Prostate gland (tissue), 2 donors: ENCODE measurements around the gene CHCT1. TPM values are rescaled to one million over a fixed set of nuclear protein-coding genes. Genes with fewer than 3 reads are reported as not detected.

ENCODE experiments used
- DNase-seq: peaks from one replicate; pipeline ENCODE4 v3.0.0-alpha.2; 2019; ENCODE audit warnings: low spot score
- H3K27ac ChIP-seq, 2 donors: fragments of 200-600 bp; sonication (generic); 2 replicates each; pipeline ENCODE4 v1.5.1; 2017 to 2019
- H3K27me3 ChIP-seq: fragments of 200-600 bp; sonication (generic); replicated peaks from 2 replicates; pipeline ENCODE4 v1.5.1; 2019; ENCODE audit not compliant: insufficient read depth
- H3K36me3 ChIP-seq, 2 donors: fragments of 200-600 bp; sonication (generic); 1 replicate in 1 of 2; 2 replicates in 1 of 2; pipeline versions ENCODE4 v1.5.1 to v1.8.1; 2017 to 2019
- H3K4me1 ChIP-seq: fragments of 200-600 bp; sonication (generic); replicated peaks from 2 replicates; pipeline ENCODE4 v1.5.1; 2019
- H3K4me3 ChIP-seq, 2 donors: fragments of 200-600 bp; sonication (generic); 2 replicates each; pipeline ENCODE4 v1.5.1; 2017 to 2019
- H3K9me3 ChIP-seq: fragments of 200-600 bp; sonication (generic); 2 replicates; pipeline ENCODE4 v1.5.1; 2017
- CTCF ChIP-seq, 4 experiments: fragments of 200-600 bp in 2 of 4; fragments of 450-650 bp in 2 of 4; sonication (generic) in 2 of 4; IDR thresholded peaks; 1 replicate in 3 of 4; 2 replicates in 1 of 4; pipeline ENCODE4 v1.5.1; 2016 to 2019; ENCODE audit warnings: antibody characterized with exemption in 4 of 4, mild to moderate bottlenecking in 2 of 4, moderate library complexity in 2 of 4
- POLR2A ChIP-seq: fragments of 450-650 bp; IDR thresholded peaks from one replicate; pipeline ENCODE4 v1.6.1; 2016; ENCODE audit warnings: antibody characterized with exemption, mild to moderate bottlenecking
- POLR2AphosphoS5 ChIP-seq: sonication (generic); formaldehyde crosslinking; IDR thresholded peaks from one replicate; pipeline ENCODE4 v1.6.1; 2017; ENCODE audit warnings: antibody characterized with exemption
- WGBS: methylation state at CpG from one replicate; pipeline ENCODE4 v1.1.5; 2018; 5-methylcytosine and 5-hydroxymethylcytosine counted together
- intact Hi-C: fragments of 100-400 bp; cut with DNase I; formaldehyde crosslinking; loops from one replicate; pipeline ENCODE4 v1.14.2; 2022
- total RNA-seq, 2 donors: library from RNA; depleted of rRNA; stranded (reverse); fragments of >200 nt; gene quantifications; one replicate each; pipeline ENCODE4 v1.1.0, GENCODE V29; 2016

CHCT1 gene
- total RNA-seq, 2 donors from 2014 or later = 5.9 TPM; not detected in 1

GRCh38 chr17:60391471-60392041 lies 30.7 kb upstream of the CHCT1 start:
- TF ChIP-seq POLR2A (no peak), CTCF (IDR thresholded peaks at IDR 0.05) (no peak), POLR2AphosphoS5 (no peak)
- no peak for DNase-seq
- H3K9me3 ChIP-seq = no peaks in the 10 kb centered on the region
- no peaks in the 10 kb centered on the region for H3K27me3 ChIP-seq
- H3K27ac ChIP-seq = peak overlapping the region; percentile 95 to 96
- intact Hi-C loops = no loop called here
- H3K36me3 ChIP-seq = no peaks in the 10 kb centered on the region
- peaks cover 5% of the 10 kb centered on the region for H3K4me1 ChIP-seq
- under 1% methylated on average over 30 of the region's 36 CpGs for WGBS
- peak overlapping the region; percentile 81 to 90 for H3K4me3 ChIP-seq

DNA sequence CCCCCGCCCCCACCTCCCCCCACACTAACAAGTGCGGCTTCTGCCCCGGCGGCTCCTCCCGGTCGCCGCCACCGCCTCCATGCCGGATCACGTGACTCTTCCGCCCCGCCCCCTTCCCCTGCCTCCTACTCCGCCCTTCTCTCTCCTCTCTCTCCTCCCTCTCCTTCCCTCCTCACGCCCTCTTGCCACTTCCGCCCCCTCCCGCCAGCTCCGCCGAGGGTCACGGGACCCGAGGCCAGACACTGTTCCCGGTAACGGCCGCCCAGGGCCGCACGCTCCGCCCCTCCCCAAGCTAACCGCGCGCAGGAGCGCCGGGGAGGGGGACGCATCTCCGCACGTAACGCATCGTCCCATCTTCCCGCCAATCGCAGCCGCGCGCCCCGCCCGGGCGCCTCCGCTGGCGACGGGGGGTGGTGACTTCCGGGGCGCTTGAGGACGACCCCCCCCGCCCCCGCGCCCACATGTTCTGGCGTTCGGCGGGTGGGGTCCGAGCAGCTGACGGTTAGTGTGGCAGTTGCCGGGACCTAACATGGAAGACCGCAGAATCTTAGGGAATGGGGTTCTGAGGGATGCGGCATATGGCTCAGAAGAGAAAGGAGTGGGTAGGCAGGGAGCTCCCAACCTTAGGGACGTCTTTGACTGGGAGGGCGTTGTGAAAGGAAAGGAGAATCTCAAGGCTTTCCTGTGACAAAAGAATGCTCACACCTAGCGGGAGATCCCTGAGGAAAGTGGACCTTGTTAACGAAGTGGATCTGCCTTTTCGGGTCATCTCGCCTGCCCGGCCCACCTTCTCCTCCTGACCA lies 30.0 kb upstream of the CHCT1 start, which contains the start of gene USP32:
USP32 (minus strand) TSS at position 92 of the 803 bp plus-strand sequence. CDS start 194 bp downstream, outside the sequence.
- intact Hi-C loops = no loop called here
- peaks cover 5% of the 10 kb centered on the region for H3K4me1 ChIP-seq
- H3K27me3 ChIP-seq = no peaks in the 10 kb centered on the region
- H3K9me3 ChIP-seq = no peaks in the 10 kb centered on the region
- peak within 1 kb of the TSS; percentile 95 to 96 for H3K27ac ChIP-seq
- WGBS = under 1% methylated on average over 67 of the region's 68 CpGs
- H3K4me3 ChIP-seq = peak within 1 kb of the TSS; percentile 81 to 90
- peak; percentile 96 for TF ChIP-seq POLR2AphosphoS5
- peak in 3 of 4 experiments; percentile 12 to 76 (median 49) for TF ChIP-seq CTCF (IDR thresholded peaks at IDR 0.05)
- TF ChIP-seq POLR2A = peak; percentile 71
- peak; percentile 98 for DNase-seq
- H3K36me3 ChIP-seq = no peaks in the 10 kb centered on the region

GRCh38 chr17:60392845-60393702 lies 29.2 kb upstream of the CHCT1 start:
- Histone ChIP-seq H3K36me3 (no peaks in the 10 kb centered on the region), H3K27me3 (no peaks in the 10 kb centered on the region), H3K4me3 (peak overlapping the region; percentile 81 to 90), H3K9me3 (no peaks in the 10 kb centered on the region), H3K27ac (peak overlapping the region; percentile 95 to 96), H3K4me1 (peaks cover 5% of the 10 kb centered on the region)
- no peak for TF ChIP-seq POLR2A
- TF ChIP-seq CTCF (IDR thresholded peaks at IDR 0.05) = no peak
- TF ChIP-seq POLR2AphosphoS5 = no peak
- intact Hi-C loops = no loop called here
- WGBS = 18% methylated on average over 17 of the region's 17 CpGs
- peak; percentile 44 for DNase-seq

DNA sequence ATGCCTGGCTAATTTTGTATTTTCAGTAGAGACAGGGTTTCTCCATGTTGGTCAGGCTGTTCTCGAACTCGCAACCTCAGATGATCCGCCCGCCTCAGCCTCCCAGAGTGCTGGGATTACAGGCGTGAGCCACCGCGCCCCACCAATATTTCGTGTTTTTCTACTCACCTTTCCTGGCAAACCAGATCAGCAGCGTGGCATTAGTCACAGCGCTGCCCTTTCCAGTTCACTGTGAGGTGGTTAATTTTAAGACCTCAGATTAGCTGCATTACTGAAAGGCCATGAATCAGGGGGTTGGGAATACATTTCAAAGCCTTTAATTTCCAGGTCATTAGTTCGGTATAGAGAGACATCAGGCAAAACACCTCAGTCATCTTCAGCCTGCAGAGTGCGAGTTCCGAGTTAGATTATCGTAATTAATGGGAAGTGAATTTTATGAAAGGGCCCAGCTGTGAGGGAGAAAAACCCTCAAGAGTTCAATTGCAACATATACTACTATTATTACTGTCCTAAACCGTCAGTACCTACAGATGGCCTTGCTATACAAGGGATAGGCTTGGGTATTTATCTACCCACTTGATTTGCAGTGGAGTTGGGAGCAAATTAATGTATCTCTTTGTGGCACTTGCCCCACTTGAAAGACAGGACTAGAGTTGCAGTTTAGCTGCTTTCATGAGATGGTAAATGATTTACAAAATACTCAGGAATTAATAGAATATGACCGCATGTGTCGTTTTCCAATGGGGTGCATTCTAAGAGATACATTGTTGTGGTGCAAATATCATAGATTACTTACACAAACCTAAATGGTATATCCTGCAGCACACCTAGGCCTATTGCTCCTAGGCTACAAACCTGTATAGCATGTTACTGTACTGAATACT lies 28.2 kb upstream of the CHCT1 start:
- WGBS = 92% methylated on average over 17 of the region's 17 CpGs
- H3K27ac ChIP-seq = no peak overlapping the region
- no peaks in the 10 kb centered on the region for H3K36me3 ChIP-seq
- TF ChIP-seq POLR2AphosphoS5 = no peak
- TF ChIP-seq POLR2A = no peak
- TF ChIP-seq CTCF (IDR thresholded peaks at IDR 0.05) = no peak
- peaks cover 5% of the 10 kb centered on the region for H3K4me1 ChIP-seq
- DNase-seq = no peak
- no peaks in the 10 kb centered on the region for H3K27me3 ChIP-seq
- intact Hi-C loops = no loop called here
- H3K4me3 ChIP-seq = no peak overlapping the region
- no peaks in the 10 kb centered on the region for H3K9me3 ChIP-seq
